ENCODE results near the gene TRIM41. TPM values are rescaled to one million over a fixed set of nuclear protein-coding genes. Genes with fewer than 3 reads are reported as not detected.

Gene TRIM41
- total and polyA plus RNA-seq, 4 donors = 10.7 to 39.7 (median 30.8) TPM

GRCh38 chr5:181235689-181236366, 12.7 kb downstream of the TRIM41 start:
- DNase-seq (ENCODE audit: low read depth in 4 of 6, low spot score in 6 of 6) = no peak
- no peak overlapping the region for H3K4me3 ChIP-seq (ENCODE audit: low read depth, low read length)
- no peaks in the 10 kb centered on the region for H3K9me3 ChIP-seq (ENCODE audit: control insufficient read depth, insufficient read depth, low read length)
- H3K4me1 ChIP-seq (ENCODE audit: control insufficient read depth, insufficient read depth, low read length) = peaks cover 17% of the 10 kb centered on the region
- WGBS (ENCODE audit: insufficient coverage) = 50% methylated on average over 4 of the region's 5 CpGs
- H3K27me3 ChIP-seq (ENCODE audit: control insufficient read depth, insufficient read depth, low read length) = no peaks in the 10 kb centered on the region
- H3K27ac ChIP-seq (ENCODE audit: low read depth, low read length) = no peak overlapping the region
- peaks cover 90% of the 10 kb centered on the region for H3K36me3 ChIP-seq (ENCODE audit: control insufficient read depth, insufficient read depth, low read length)

DNA sequence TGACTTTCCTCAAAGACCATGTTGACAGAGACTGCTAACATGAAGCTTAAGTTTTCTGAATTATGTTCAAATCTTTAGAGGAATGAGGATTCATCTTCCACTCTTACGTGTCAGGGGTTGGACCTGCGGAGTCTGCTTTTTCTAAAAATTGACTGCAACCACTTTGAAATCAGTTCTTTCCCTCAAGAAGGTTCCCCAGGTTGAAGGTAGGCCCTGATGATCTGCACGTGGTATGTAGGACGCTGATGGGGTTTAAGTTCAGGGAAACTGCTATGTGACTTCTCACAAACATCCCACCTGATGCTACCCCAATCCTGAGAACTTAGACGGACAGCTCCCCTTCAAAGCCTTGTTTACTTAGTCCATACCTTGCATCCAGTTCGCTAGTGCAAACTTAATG, 13.4 kb downstream of the TRIM41 start:
- Histone ChIP-seq H3K27ac (ENCODE audit: low read depth, low read length) (no peak overlapping the region), H3K4me1 (ENCODE audit: control insufficient read depth, insufficient read depth, low read length) (peaks cover 22% of the 10 kb centered on the region), H3K36me3 (ENCODE audit: control insufficient read depth, insufficient read depth, low read length) (peaks cover 90% of the 10 kb centered on the region), H3K4me3 (ENCODE audit: low read depth, low read length) (no peak overlapping the region), H3K9me3 (ENCODE audit: control insufficient read depth, insufficient read depth, low read length) (no peaks in the 10 kb centered on the region), H3K27me3 (ENCODE audit: control insufficient read depth, insufficient read depth, low read length) (no peaks in the 10 kb centered on the region)
- WGBS (ENCODE audit: insufficient coverage) = 100% methylated on average over 2 of the region's 6 CpGs
- no peak for DNase-seq (ENCODE audit: low read depth in 4 of 6, low spot score in 6 of 6)

GRCh38 chr5:181236954-181237641, 14.0 kb downstream of the TRIM41 start:
- H3K27me3 ChIP-seq (ENCODE audit: control insufficient read depth, insufficient read depth, low read length) = no peaks in the 10 kb centered on the region
- no peak overlapping the region for H3K4me3 ChIP-seq (ENCODE audit: low read depth, low read length)
- WGBS (ENCODE audit: insufficient coverage) = 81% methylated on average over 5 of the region's 10 CpGs
- no peak overlapping the region for H3K27ac ChIP-seq (ENCODE audit: low read depth, low read length)
- no peak for DNase-seq (ENCODE audit: low read depth in 4 of 6, low spot score in 6 of 6)
- H3K36me3 ChIP-seq (ENCODE audit: control insufficient read depth, insufficient read depth, low read length) = peaks cover 93% of the 10 kb centered on the region
- H3K4me1 ChIP-seq (ENCODE audit: control insufficient read depth, insufficient read depth, low read length) = peaks cover 27% of the 10 kb centered on the region
- H3K9me3 ChIP-seq (ENCODE audit: control insufficient read depth, insufficient read depth, low read length) = no peaks in the 10 kb centered on the region

GRCh38 chr5:181237729-181238385, 14.8 kb downstream of the TRIM41 start:
- no peak overlapping the region for H3K27ac ChIP-seq (ENCODE audit: low read depth, low read length)
- no peaks in the 10 kb centered on the region for H3K9me3 ChIP-seq (ENCODE audit: control insufficient read depth, insufficient read depth, low read length)
- H3K27me3 ChIP-seq (ENCODE audit: control insufficient read depth, insufficient read depth, low read length) = no peaks in the 10 kb centered on the region
- DNase-seq (ENCODE audit: low read depth in 4 of 6, low spot score in 6 of 6) = no peak
- H3K36me3 ChIP-seq (ENCODE audit: control insufficient read depth, insufficient read depth, low read length) = peaks cover 87% of the 10 kb centered on the region
- 95% methylated on average over 4 of the region's 5 CpGs for WGBS (ENCODE audit: insufficient coverage)
- H3K4me1 ChIP-seq (ENCODE audit: control insufficient read depth, insufficient read depth, low read length) = peaks cover 33% of the 10 kb centered on the region
- no peak overlapping the region for H3K4me3 ChIP-seq (ENCODE audit: low read depth, low read length)

DNA sequence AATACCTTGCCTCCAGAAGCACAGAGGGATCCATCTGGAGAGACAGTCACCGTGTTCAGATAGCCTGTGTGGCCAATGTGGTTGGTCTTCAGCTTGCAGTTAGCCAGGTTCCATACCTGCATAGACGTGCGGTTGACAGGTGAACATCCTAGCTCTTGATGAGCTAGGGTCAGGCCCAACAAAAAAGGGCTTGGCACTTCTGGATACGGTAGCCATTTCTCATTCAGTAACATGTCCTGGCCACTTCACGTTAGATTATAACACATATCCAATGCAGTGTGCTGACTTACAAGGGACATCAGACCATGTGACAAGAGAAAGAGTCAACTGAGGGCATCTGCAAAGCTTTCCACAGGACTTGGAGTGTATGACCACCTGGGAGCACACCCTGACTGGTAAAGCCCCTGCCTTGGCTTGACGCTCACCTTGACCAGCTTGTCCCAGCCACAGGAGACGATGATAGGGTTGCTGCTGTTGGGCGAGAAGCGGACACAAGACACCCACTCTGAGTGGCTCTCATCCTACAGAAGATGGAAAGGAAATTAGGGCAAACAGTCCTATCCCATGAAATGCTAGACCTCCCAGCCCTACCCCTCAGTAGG, 16.1 kb downstream of the TRIM41 start:
- 95% methylated on average over 8 of the region's 9 CpGs for WGBS (ENCODE audit: insufficient coverage)
- H3K36me3 ChIP-seq (ENCODE audit: control insufficient read depth, insufficient read depth, low read length) = peaks cover 74% of the 10 kb centered on the region

GRCh38 chr5:181241393-181241975, 18.4 kb downstream of the TRIM41 start:
- no peak overlapping the region for H3K27ac ChIP-seq (ENCODE audit: low read depth, low read length)
- no CpG with 5 or more reads among the region's 6 CpGs for WGBS (ENCODE audit: insufficient coverage)
- no peaks in the 10 kb centered on the region for H3K9me3 ChIP-seq (ENCODE audit: control insufficient read depth, insufficient read depth, low read length)
- peaks cover 36% of the 10 kb centered on the region for H3K4me1 ChIP-seq (ENCODE audit: control insufficient read depth, insufficient read depth, low read length)
- peaks cover 57% of the 10 kb centered on the region for H3K36me3 ChIP-seq (ENCODE audit: control insufficient read depth, insufficient read depth, low read length)
- DNase-seq (ENCODE audit: low read depth in 4 of 6, low spot score in 6 of 6) = no peak
- peak overlapping the region; percentile 98 for H3K4me3 ChIP-seq (ENCODE audit: low read depth, low read length)
- no peaks in the 10 kb centered on the region for H3K27me3 ChIP-seq (ENCODE audit: control insufficient read depth, insufficient read depth, low read length)

More for the DNA sequence above, 16.1 kb downstream of the TRIM41 start:
- no peak overlapping the region for H3K4me3 ChIP-seq (ENCODE audit: low read depth, low read length)
- H3K27me3 ChIP-seq (ENCODE audit: control insufficient read depth, insufficient read depth, low read length) = no peaks in the 10 kb centered on the region
- DNase-seq (ENCODE audit: low read depth in 4 of 6, low spot score in 6 of 6) = no peak
- H3K27ac ChIP-seq (ENCODE audit: low read depth, low read length) = no peak overlapping the region
- H3K9me3 ChIP-seq (ENCODE audit: control insufficient read depth, insufficient read depth, low read length) = no peaks in the 10 kb centered on the region
- peaks cover 33% of the 10 kb centered on the region for H3K4me1 ChIP-seq (ENCODE audit: control insufficient read depth, insufficient read depth, low read length)

DNA sequence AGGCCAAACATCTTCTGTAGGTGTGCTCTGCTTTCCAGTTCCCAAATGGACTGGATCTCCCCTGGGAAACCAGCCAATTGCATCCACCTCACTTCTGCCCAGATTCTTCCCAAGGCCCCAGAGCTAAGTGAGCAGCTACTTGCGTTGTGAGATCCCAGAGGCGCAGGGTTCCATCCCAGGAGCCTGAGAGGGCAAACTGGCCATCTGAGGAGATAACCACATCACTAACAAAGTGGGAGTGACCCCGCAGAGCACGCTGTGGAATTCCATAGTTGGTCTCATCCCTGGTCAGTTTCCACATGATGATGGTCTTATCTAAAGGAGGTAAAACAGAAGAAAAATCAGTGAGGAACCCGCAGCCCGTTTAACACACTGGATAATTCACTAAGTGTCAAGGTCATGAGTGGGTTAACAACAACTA, 19.0 kb downstream of the TRIM41 start:
- H3K4me3 ChIP-seq (ENCODE audit: low read depth, low read length) = peak overlapping the region; percentile 98
- 60% methylated on average over 6 of the region's 6 CpGs for WGBS (ENCODE audit: insufficient coverage)
- H3K36me3 ChIP-seq (ENCODE audit: control insufficient read depth, insufficient read depth, low read length) = peaks cover 51% of the 10 kb centered on the region
- no peaks in the 10 kb centered on the region for H3K27me3 ChIP-seq (ENCODE audit: control insufficient read depth, insufficient read depth, low read length)
- DNase-seq (ENCODE audit: low read depth in 4 of 6, low spot score in 6 of 6) = no peak
- peak overlapping the region; percentile 98 for H3K27ac ChIP-seq (ENCODE audit: low read depth, low read length)
- peaks cover 42% of the 10 kb centered on the region for H3K4me1 ChIP-seq (ENCODE audit: control insufficient read depth, insufficient read depth, low read length)
- H3K9me3 ChIP-seq (ENCODE audit: control insufficient read depth, insufficient read depth, low read length) = no peaks in the 10 kb centered on the region

DNA sequence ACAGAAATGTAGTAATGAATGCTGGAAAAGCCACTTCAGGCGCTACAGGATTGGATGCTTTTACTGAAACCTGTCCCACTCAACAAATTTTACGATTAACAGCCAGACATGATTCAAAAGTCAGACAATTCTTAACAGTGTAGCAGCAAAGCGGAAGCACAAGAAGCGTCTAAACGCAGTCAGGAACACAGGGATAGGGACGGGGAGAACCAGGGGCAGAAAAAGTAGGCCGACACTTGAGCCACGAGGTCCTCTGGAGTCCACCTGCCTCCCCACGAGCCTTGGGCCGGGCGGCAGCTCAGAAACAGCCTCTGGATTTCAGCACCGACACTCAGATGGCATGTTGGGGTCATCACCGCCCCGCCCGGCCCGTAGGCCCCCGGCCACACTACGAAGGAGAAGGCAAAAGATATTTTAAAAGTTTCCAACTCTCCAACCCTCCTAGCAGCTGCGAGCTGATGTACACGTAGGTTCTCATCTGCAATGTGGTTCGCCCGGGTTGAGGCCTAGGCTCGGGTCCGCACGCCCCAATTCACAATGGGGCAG, 20.0 kb downstream of the TRIM41 start:
- peak in 1 of 6 donors; percentile 49 for DNase-seq (ENCODE audit: low read depth in 4 of 6, low spot score in 6 of 6)
- 0% methylated on average over 25 of the region's 25 CpGs for WGBS (ENCODE audit: insufficient coverage)
- Histone ChIP-seq H3K9me3 (ENCODE audit: control insufficient read depth, insufficient read depth, low read length) (no peaks in the 10 kb centered on the region), H3K36me3 (ENCODE audit: control insufficient read depth, insufficient read depth, low read length) (peaks cover 41% of the 10 kb centered on the region), H3K4me3 (ENCODE audit: low read depth, low read length) (peak overlapping the region; percentile 98), H3K27me3 (ENCODE audit: control insufficient read depth, insufficient read depth, low read length) (no peaks in the 10 kb centered on the region), H3K27ac (ENCODE audit: low read depth, low read length) (peak overlapping the region; percentile 98), H3K4me1 (ENCODE audit: control insufficient read depth, insufficient read depth, low read length) (peaks cover 52% of the 10 kb centered on the region)
